HepG2 (cell line): ENCODE results near the gene PRUNE1. TPM values are rescaled to one million over a fixed set of nuclear protein-coding genes. Genes with fewer than 3 reads are reported as not detected.

ENCODE experiments used
- ATAC-seq: fragments of 200-7000 bp; cut with Tn5 transposase; 3 replicates; pipeline ENCODE4 v1.9.1; 2020; ENCODE audit warnings: mild to moderate bottlenecking, moderate library complexity
- BruUV-seq: library from RNA; stranded (reverse); fragments of 400-500 nt; replicated peaks from 2 replicates; lab custom pipeline; 2021; lab: Mats Ljungman, UMichigan
- CTCF ChIA-PET: fragments of 300-600 bp; formaldehyde crosslinking; extraction: SDS; loops from one replicate; lab custom pipeline; 2021; ENCODE audit warnings: low total read pairs, inconsistent platforms, low intra/inter-chr PET ratio; lab: Yijun Ruan, JAX
- POLR2A ChIA-PET: fragments of 350-600 bp; sonication (Branson Sonifier 250); formaldehyde crosslinking; loops from one replicate; lab custom pipeline; 2020; ENCODE audit warnings: antibody characterized with exemption, inconsistent platforms; lab: Yijun Ruan, JAX
- DNase-seq: peaks from one replicate; pipeline ENCODE4 v3.0.0-alpha.2; 2015; ENCODE audit warnings: low spot score
- FAIRE-seq: peaks from 3 replicates; lab custom pipeline; 2011; peaks lifted over from hg19 to GRCh38; lab: Jason Lieb, UNC
- H2AFZ ChIP-seq: one replicate; pipeline ENCODE4 v1.6.1; 2011; ENCODE audit warnings: low read length, inconsistent platforms
- H3K27ac ChIP-seq: fragments of 300-600 bp; 3 replicates; pipeline ENCODE4 v1.8.0; 2011; ENCODE audit warnings: mixed run types, mild to moderate bottlenecking, mixed read lengths, low read length, inconsistent platforms; ENCODE audit not compliant: insufficient read depth; ENCODE audit errors: extremely low read length
- H3K27me3 ChIP-seq, 2 experiments: fragments of 200-600 bp in 1 of 2; 2 replicates in 1 of 2; 3 replicates in 1 of 2; pipeline versions ENCODE4 v1.6.0 to v1.8.0; 2011; ENCODE audit warnings: low read length in 2 of 2, mild to moderate bottlenecking in 2 of 2, moderate library complexity in 2 of 2, inconsistent platforms in 1 of 2; ENCODE audit not compliant: insufficient read depth in 2 of 2, control insufficient read depth in 1 of 2
- H3K36me3 ChIP-seq, 2 experiments: fragments of 200-600 bp in 1 of 2; replicated peaks in 1 of 2; 2 replicates in 1 of 2; 3 replicates in 1 of 2; pipeline versions ENCODE4 v1.5.1 to v1.8.0; 2011; ENCODE audit warnings: low read length in 2 of 2, inconsistent platforms in 1 of 2; ENCODE audit not compliant: insufficient read depth in 2 of 2, control insufficient read depth in 1 of 2
- H3K4me1 ChIP-seq: 2 replicates; pipeline ENCODE4 v1.5.1; 2012; ENCODE audit warnings: low read length, inconsistent platforms; ENCODE audit not compliant: insufficient read depth
- H3K4me2 ChIP-seq: 2 replicates; pipeline ENCODE4 v1.6.0; 2011; ENCODE audit warnings: low read depth, low read length, inconsistent platforms
- H3K4me3 ChIP-seq, 3 experiments: fragments of 200-600 bp in 1 of 3; sonication (generic), shearing (Covaris generic) in 1 of 3; replicated peaks in 1 of 3; 2 replicates each; pipeline ENCODE4 v1.5.1; 2011 to 2016; ENCODE audit warnings: low read length in 3 of 3, inconsistent platforms in 2 of 3, low read depth in 2 of 3, mild to moderate bottlenecking in 2 of 3, control low read depth in 1 of 3, mixed read lengths in 1 of 3; ENCODE audit not compliant: insufficient read depth in 1 of 3
- H3K79me2 ChIP-seq: one replicate; pipeline ENCODE4 v1.6.1; 2011; ENCODE audit warnings: low read length, inconsistent platforms; ENCODE audit not compliant: insufficient read depth
- H3K9ac ChIP-seq: 2 replicates; pipeline ENCODE4 v1.6.0; 2011; ENCODE audit warnings: mild to moderate bottlenecking, low read depth, low read length, inconsistent platforms; ENCODE audit not compliant: insufficient read depth
- H3K9me3 ChIP-seq: 2 replicates; pipeline ENCODE4 v1.5.1; 2012; ENCODE audit warnings: mild to moderate bottlenecking, low read length
- H4K20me1 ChIP-seq: 2 replicates; pipeline ENCODE4 v1.6.0; 2011; ENCODE audit warnings: inconsistent platforms, mild to moderate bottlenecking, low read length, moderate library complexity; ENCODE audit not compliant: insufficient read depth
- BCLAF1 ChIP-seq: fragments of 450-650 bp; IDR thresholded peaks from 2 replicates; pipeline ENCODE4 v1.6.1; 2017; ENCODE audit warnings: mild to moderate bottlenecking
- MAX ChIP-seq: IDR thresholded peaks from 2 replicates; pipeline ENCODE4 v1.6.1; 2012; ENCODE audit warnings: inconsistent platforms
- PHF8 ChIP-seq: sonication (generic); formaldehyde crosslinking; IDR thresholded peaks from 2 replicates; pipeline ENCODE4 v1.5.0; 2020; ENCODE audit warnings: missing genetic modification reagents
- RBM22 ChIP-seq: fragments of 200-400 bp; formaldehyde crosslinking; optimal IDR thresholded peaks from 2 replicates; pipeline ENCODE3; 2017; ENCODE audit warnings: mild to moderate bottlenecking, low read length, moderate library complexity
- SPEN ChIP-seq: sonication (generic); formaldehyde crosslinking; IDR thresholded peaks from 2 replicates; pipeline ENCODE4 v1.5.1; 2020; ENCODE audit warnings: low read depth, mild to moderate bottlenecking, missing genetic modification reagents
- THAP11 ChIP-seq: IDR thresholded peaks from 2 replicates; pipeline ENCODE4 v1.6.1; 2016; ENCODE audit warnings: missing biosample characterization, missing genetic modification reagents
- THAP9 ChIP-seq: sonication (generic); formaldehyde crosslinking; IDR thresholded peaks from 2 replicates; pipeline ENCODE4; 2020; ENCODE audit warnings: missing genetic modification reagents, mild to moderate bottlenecking, borderline replicate concordance
- TOPORS ChIP-seq: sonication (generic); formaldehyde crosslinking; IDR thresholded peaks from 2 replicates; pipeline ENCODE4 v1.8.0; 2023; ENCODE audit warnings: mild to moderate bottlenecking, missing genetic modification reagents
- WIZ ChIP-seq: sonication (generic); formaldehyde crosslinking; IDR thresholded peaks from 2 replicates; pipeline ENCODE4 v1.5.1; 2020; ENCODE audit warnings: mild to moderate bottlenecking, missing genetic modification reagents
- ZBTB44 ChIP-seq: sonication (generic); formaldehyde crosslinking; IDR thresholded peaks from 2 replicates; pipeline ENCODE4 v1.4.0; 2020; ENCODE audit warnings: missing genetic modification reagents
- ZC3H13 ChIP-seq: sonication (generic); formaldehyde crosslinking; IDR thresholded peaks from 2 replicates; pipeline ENCODE4 v1.8.1; 2023; ENCODE audit warnings: mild to moderate bottlenecking, missing genetic modification reagents, moderate library complexity
- ZFY ChIP-seq: sonication (generic); formaldehyde crosslinking; IDR thresholded peaks from 2 replicates; pipeline ENCODE4 v1.4.0; 2020; ENCODE audit warnings: missing genetic modification reagents
- ZKSCAN8 ChIP-seq: IDR thresholded peaks from 2 replicates; pipeline ENCODE4 v1.6.1; 2016; ENCODE audit warnings: borderline replicate concordance, missing genetic modification reagents, missing compliant biosample characterization
- ZNF282 ChIP-seq: fragments of 450-650 bp; IDR thresholded peaks from 2 replicates; pipeline ENCODE4 v1.6.1; 2018; ENCODE audit not compliant: partially characterized antibody
- ZNF44 ChIP-seq: sonication (generic); formaldehyde crosslinking; IDR thresholded peaks from 2 replicates; pipeline ENCODE4 v1.5.1; 2020; ENCODE audit warnings: mild to moderate bottlenecking, missing genetic modification reagents
- ZNF607 ChIP-seq: sonication (generic); formaldehyde crosslinking; IDR thresholded peaks from 2 replicates; pipeline ENCODE4 v1.5.1; 2020; ENCODE audit warnings: missing genetic modification reagents, mild to moderate bottlenecking, borderline replicate concordance
- ZNF629 ChIP-seq: sonication (generic); formaldehyde crosslinking; conservative IDR thresholded peaks from 2 replicates; pipeline ENCODE4 v1.5.0; 2020; ENCODE audit warnings: missing genetic modification reagents
- ZNF777 ChIP-seq: sonication (generic); formaldehyde crosslinking; IDR thresholded peaks from 2 replicates; pipeline ENCODE4 v1.4.0; 2020; ENCODE audit warnings: missing genetic modification reagents
- WGBS: methylation state at CpG from one replicate; pipeline ENCODE4 v1.1.6; 2017; ENCODE audit warnings: low lambda C conversion rate; 5-methylcytosine and 5-hydroxymethylcytosine counted together
- in situ Hi-C: cut with HindIII; loops from 2 replicates; pipeline ENCODE4 v1.10.0; 2017; ENCODE audit warnings: low pct_unique_long_range_greater_than_20kb; ENCODE audit not compliant: extremely low pct_ligation_motif_present
- intact Hi-C: fragments of 100-400 bp; cut with micrococcal nuclease; formaldehyde crosslinking; loops from one replicate; pipeline ENCODE4 v1.10.0; 2022; ENCODE audit not compliant: unreplicated experiment
- polyA plus RNA-seq, 8 experiments: library from polyadenylated mRNA; depleted of rRNA in 3 of 8; stranded (reverse) in 7 of 8; unstranded in 1 of 8; fragments of >200 nt; fragmentation: Illumina TruSeq in 4 of 8; extraction: Trizol in 4 of 8; gene quantifications; 2 replicates each; pipeline versions ENCODE4 v1.2.1 to v1.2.3, GENCODE V29; 2011 to 2016; ENCODE audit warnings: low read depth in 4 of 8, missing spikeins in 1 of 8, mixed read lengths in 1 of 8; ENCODE audit not compliant: insufficient read depth in 1 of 8
- total RNA-seq, 5 experiments: library from RNA; depleted of rRNA; stranded (reverse); fragments of >200 nt; fragmentation: Illumina TruSeq; extraction: Trizol; gene quantifications; 2 replicates each; pipeline ENCODE4 v1.2.3, GENCODE V29; 2016; ENCODE audit warnings: low read depth in 1 of 5

Gene PRUNE1
- total and polyA plus RNA-seq, 2 of the 13 experiments (the other 11 are each of a cell fraction or from before 2014, with no cell fraction given) = 19.0 to 31.9 TPM

GRCh38 chr1:151067185-151067584 lies 58.9 kb downstream of the PRUNE1 start:
- H3K9ac ChIP-seq = no peak overlapping the region
- ATAC-seq = no peak
- H3K4me2 ChIP-seq = no peak overlapping the region
- H3K27me3 ChIP-seq = no peaks in the 10 kb centered on the region
- no peak overlapping the region for H2AFZ ChIP-seq
- no peak for DNase-seq
- TF ChIP-seq BCLAF1 = no peak
- no peak for TF ChIP-seq ZKSCAN8 (CRISPR knock-in tag)
- no peak for TF ChIP-seq ZNF629 (CRISPR knock-in tag)
- TF ChIP-seq TOPORS (CRISPR knock-in tag) = no peak
- no peak for TF ChIP-seq PHF8
- no peak for TF ChIP-seq ZNF44
- no peak for TF ChIP-seq SPEN
- TF ChIP-seq RBM22 = no peak
- TF ChIP-seq MAX = no peak
- no peak for TF ChIP-seq ZBTB44 (CRISPR knock-in tag)
- no peak for TF ChIP-seq ZNF607
- TF ChIP-seq WIZ = no peak
- TF ChIP-seq ZNF777 (CRISPR knock-in tag) = no peak
- no peak for TF ChIP-seq THAP9 (CRISPR knock-in tag)
- no peak for TF ChIP-seq ZFY (CRISPR knock-in tag)
- TF ChIP-seq ZNF282 = no peak
- no peak for TF ChIP-seq ZC3H13 (CRISPR knock-in tag)
- no peak for TF ChIP-seq THAP11
- H3K4me1 ChIP-seq = peaks cover 20% of the 10 kb centered on the region
- H4K20me1 ChIP-seq = no peaks in the 10 kb centered on the region
- 73% methylated on average over 3 of the region's 4 CpGs for WGBS
- H3K79me2 ChIP-seq = no peaks in the 10 kb centered on the region
- no peak overlapping the region for H3K27ac ChIP-seq
- no peaks in the 10 kb centered on the region for H3K36me3 ChIP-seq
- CTCF ChIA-PET = no interaction called here
- H3K4me3 ChIP-seq = no peak overlapping the region
- POLR2A ChIA-PET = interaction anchor here (0.7 kb wide), 2 partner anchors 16 to 54 kb away, joined by 4 read pairs; no protein-coding TSS in a partner anchor
- FAIRE-seq = no peak
- in situ Hi-C loops (no loop called here), intact Hi-C loops (no loop called here)
- BruUV-seq = no TSS peak
- no peaks in the 10 kb centered on the region for H3K9me3 ChIP-seq
